HG03378 (cell line): ENCODE measurements around the gene TBC1D17.

Experiments
- ATAC-seq: cut with Tn5 transposase; IDR thresholded peaks from one replicate; pipeline ENCODE4 v1.9.1; 2021; ENCODE audit warnings: mild to moderate bottlenecking, moderate library complexity; ENCODE audit not compliant: unreplicated experiment

TBC1D17 gene

GRCh38 chr19:49860336-49861102 is 17.0 kb upstream of the TBC1D17 start:
- no peak for ATAC-seq

- ATAC-seq, result no peak
Measured at GRCh38 chr19:49861107-49861506, 16.4 kb upstream of the TBC1D17 start.

- no peak for ATAC-seq
Measured at GRCh38 chr19:49861541-49862378, 15.7 kb upstream of the TBC1D17 start.

- no peak for ATAC-seq
Measured at GRCh38 chr19:49862391-49863253, 14.9 kb upstream of the TBC1D17 start.

- ATAC-seq, result no peak
Measured at GRCh38 chr19:49863254-49863934, 14.1 kb upstream of the TBC1D17 start.

GRCh38 chr19:49863935-49864320 is 13.6 kb upstream of the TBC1D17 start:
- no peak for ATAC-seq

GRCh38 chr19:49864890-49865289 is 12.6 kb upstream of the TBC1D17 start:
- ATAC-seq, result no peak

- ATAC-seq, result peak; percentile 28
Measured at GRCh38 chr19:49866933-49867782, 10.3 kb upstream of the TBC1D17 start, which contains the start of gene PNKP. Gene PNKP, minus strand, starts transcription at chr19:49867576. Its CDS starts 372 bp downstream, at chr19:49867204.

GRCh38 chr19:49869009-49869483 is 8.5 kb upstream of the TBC1D17 start:
- no peak for ATAC-seq

- ATAC-seq, result peak; percentile 78
Measured at GRCh38 chr19:49869484-49870308, 7.8 kb upstream of the TBC1D17 start.

- ATAC-seq, result no peak
Measured at GRCh38 chr19:49870309-49870901, 7.1 kb upstream of the TBC1D17 start.

GRCh38 chr19:49871349-49871985 is 6.0 kb upstream of the TBC1D17 start:
- no peak for ATAC-seq

GRCh38 chr19:49872245-49873128 is 5.0 kb upstream of the TBC1D17 start:
- ATAC-seq, result no peak

- no peak for ATAC-seq
Measured at GRCh38 chr19:49873129-49873521, 4.4 kb upstream of the TBC1D17 start.

- no peak for ATAC-seq
Measured at GRCh38 chr19:49873834-49874233, 3.7 kb upstream of the TBC1D17 start.

- ATAC-seq, result no peak
Measured at GRCh38 chr19:49874503-49875157, 2.9 kb upstream of the TBC1D17 start.
